Omental fat pad (tissue), 4 donors: ENCODE measurements around the gene CARMIL1. TPM values are rescaled to one million over a fixed set of nuclear protein-coding genes. Genes with fewer than 3 reads are reported as not detected.

Experiments
- ATAC-seq: fragments of 150-250 bp; one replicate; pipeline ENCODE4 v1.9.1; 2016; ENCODE audit warnings: mild to moderate bottlenecking, moderate library complexity; ENCODE audit not compliant: low FRiP score
- DNase-seq: peaks from one replicate; pipeline ENCODE4 v3.0.0-alpha.2; 2019; ENCODE audit warnings: low spot score
- total RNA-seq, 4 donors: library from RNA; depleted of rRNA; stranded (reverse); fragments of >200 nt; gene quantifications; one replicate each; pipeline ENCODE4 v1.1.0, GENCODE V29; 2016
- TF ChIP-seq, protein P1 (sequence below), 3 donors: fragments of 450-650 bp; IDR thresholded peaks; one replicate each; pipeline ENCODE4 v1.5.1; 2016 to 2017; ENCODE audit warnings: antibody characterized with exemption in 3 of 3, mild to moderate bottlenecking in 3 of 3, moderate library complexity in 2 of 3

CARMIL1 gene
- 10 to 100 TPM; 24.4 to 35.3 (median 29.6) TPM for total RNA-seq

DNA sequence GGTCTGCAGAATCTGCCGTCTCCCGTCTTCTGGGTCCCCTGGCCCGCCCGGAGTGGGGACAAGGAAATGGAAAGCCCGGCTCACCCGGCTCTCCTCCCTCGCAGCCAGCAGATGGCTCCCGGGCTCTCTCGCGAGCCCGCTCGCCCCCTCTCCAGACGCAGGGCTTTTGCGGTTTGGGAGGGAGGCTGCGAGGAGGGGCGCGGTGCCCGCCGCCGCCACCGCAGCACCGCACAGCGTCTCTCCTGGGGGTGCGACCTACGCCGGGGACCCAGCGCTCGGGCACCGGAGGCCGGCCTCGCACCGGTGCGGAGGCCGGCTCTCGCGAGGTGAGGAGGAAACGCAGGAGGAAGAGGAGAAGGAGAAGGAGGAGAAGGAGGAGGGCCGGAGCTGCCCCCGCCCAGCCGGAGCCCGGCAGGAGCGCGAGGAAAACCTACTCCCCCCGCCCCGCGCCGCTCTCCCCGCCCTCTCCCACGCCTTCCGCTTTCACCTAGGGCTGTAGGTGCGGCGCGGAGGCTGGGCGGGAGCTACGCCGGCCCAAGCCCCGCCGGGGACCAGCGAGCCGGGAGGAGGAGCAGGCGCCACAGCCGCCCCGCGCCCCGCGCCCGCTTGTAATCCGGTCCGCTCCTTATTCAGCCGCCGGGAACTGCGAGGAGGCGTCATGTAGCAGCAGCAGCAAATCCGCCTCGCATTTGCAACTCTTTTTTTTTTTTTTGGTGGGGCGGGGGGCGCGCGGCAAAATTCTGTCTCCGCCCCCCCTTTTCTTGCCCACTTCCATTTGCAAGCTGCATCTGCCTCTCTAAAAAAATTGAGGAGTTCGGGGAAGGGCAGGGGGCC is at the start of gene CARMIL1:
CARMIL1 (plus strand) TSS at position 461 of the 834 bp plus-strand sequence. CDS start 422 bp downstream, outside the sequence.
- DNase-seq (peak; percentile 48), ATAC-seq (peak; percentile 89)
- TF ChIP-seq, protein P1, sequence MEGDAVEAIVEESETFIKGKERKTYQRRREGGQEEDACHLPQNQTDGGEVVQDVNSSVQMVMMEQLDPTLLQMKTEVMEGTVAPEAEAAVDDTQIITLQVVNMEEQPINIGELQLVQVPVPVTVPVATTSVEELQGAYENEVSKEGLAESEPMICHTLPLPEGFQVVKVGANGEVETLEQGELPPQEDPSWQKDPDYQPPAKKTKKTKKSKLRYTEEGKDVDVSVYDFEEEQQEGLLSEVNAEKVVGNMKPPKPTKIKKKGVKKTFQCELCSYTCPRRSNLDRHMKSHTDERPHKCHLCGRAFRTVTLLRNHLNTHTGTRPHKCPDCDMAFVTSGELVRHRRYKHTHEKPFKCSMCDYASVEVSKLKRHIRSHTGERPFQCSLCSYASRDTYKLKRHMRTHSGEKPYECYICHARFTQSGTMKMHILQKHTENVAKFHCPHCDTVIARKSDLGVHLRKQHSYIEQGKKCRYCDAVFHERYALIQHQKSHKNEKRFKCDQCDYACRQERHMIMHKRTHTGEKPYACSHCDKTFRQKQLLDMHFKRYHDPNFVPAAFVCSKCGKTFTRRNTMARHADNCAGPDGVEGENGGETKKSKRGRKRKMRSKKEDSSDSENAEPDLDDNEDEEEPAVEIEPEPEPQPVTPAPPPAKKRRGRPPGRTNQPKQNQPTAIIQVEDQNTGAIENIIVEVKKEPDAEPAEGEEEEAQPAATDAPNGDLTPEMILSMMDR (IDR thresholded peaks at IDR 0.05) = no peak

DNA sequence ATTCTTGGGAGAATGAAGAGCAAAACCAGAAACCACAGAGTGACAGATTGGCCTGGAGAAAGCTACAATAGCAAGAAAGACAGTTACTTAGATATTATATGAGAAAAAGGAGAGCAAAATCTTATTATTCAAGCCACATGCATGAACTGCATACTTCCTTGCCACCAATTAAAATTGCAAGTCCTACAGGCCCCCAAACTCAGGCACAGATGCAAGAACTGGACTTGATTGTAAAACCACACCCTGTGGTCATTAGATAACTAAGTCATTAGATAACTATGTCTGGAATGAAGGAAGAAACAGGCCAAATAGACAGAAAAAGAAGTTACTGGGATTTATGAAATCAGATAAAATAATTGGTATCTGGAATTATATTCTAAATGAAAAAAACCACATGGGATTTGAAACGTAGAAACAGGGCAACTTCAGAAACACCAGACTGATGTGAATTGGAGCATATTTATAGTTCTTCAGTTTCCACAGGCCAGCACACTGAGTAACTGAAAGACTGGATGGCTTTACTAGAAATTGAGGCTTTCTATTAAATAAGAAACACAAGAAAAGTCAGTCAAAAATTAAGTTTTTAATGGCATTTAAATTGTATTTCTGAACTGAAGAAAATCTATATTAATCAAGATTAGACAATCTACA is 49.4 kb upstream of the CARMIL1 start:
- TF ChIP-seq, protein P1 (IDR thresholded peaks at IDR 0.05) = no peak
- ATAC-seq (no peak), DNase-seq (no peak)

DNA sequence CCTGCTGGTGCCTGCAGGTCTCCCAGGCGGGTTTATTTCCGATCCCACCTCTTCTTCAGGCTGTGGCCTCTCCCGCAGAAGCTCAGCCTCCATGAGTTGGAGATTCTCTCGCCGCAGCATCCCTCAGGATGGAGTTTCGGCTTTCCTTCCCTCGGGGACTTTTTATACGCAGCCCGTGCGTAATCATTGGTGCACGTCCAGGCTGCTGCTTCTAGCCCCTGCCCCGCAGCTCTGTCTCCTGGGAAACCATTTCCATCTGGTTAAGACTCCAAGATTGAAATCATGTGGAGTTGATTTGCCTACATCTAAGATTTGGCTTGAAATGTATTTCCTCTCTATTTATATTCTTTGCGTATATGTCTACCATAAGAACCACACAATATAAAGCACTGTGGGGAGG is 46.7 kb upstream of the CARMIL1 start:
- TF ChIP-seq, protein P1 (IDR thresholded peaks at IDR 0.05) = no peak
- DNase-seq (no peak), ATAC-seq (no peak)

DNA sequence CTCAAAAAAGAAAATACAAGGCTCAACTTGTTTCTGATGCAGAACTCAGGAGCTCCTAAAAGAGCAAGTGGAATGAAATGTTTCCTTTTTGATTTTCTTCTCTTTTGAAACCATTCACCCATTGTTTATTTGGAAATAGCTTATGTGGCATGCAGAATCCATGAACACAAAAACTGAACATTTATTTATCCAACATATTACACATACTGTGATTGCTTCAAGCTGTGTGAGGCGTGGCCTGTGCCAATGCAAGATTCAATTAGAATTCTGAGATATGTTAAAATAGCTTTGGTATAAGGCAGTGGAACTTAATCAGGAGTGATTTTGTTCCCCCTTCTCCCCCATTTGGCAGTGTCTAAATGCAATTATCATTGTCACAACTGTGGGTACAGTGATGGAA is 45.9 kb upstream of the CARMIL1 start:
- DNase-seq (no peak), ATAC-seq (no peak)
- TF ChIP-seq, protein P1 (IDR thresholded peaks at IDR 0.05) = no peak

DNA sequence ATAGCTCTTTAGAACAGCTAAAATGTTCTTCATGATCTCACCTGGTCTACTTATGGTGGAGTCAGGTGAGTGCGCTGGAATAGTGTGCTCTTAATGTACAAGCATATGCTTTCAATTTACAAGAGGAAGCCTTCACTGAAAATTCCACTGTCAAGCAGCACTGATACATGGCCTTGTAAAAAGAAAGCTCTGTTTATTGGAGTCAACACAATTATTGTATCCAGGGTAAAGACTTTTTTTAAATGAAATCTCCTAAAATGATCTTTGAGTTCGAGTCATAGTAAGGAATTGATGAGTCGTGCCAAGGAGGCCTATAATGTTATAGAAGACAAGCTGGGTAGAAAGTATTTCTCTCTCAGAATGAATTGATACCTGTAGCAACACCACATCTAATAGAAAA is 41.6 kb upstream of the CARMIL1 start:
- DNase-seq = no peak
- TF ChIP-seq, protein P1 (IDR thresholded peaks at IDR 0.05) = no peak
- ATAC-seq = no peak

DNA sequence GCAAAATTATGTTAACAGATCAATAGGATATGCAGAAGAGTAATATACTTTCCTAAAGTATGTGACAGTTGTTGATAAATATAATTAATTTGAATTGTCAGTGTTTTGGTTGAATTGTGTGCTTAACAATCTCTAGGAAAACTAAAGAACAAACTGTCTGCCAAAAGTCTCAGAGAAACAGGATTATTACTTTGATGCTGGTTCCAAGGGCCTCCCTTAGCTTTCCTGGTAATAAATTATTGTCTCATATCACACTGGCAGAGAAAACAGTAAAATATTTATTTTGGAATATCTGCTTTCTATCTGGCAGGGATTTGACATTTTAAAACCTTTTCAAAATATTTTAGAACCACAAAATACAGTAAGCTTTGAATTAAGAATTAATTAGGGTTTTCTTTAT is 40.1 kb upstream of the CARMIL1 start:
- ATAC-seq (no peak), DNase-seq (no peak)
- TF ChIP-seq, protein P1 (IDR thresholded peaks at IDR 0.05) = no peak
